ENCODE measurements around the gene MGST3.
"Not testable (repeated sequence)": the region's sequence is repeated elsewhere in the genome, so short reads cannot be mapped to it uniquely, and the experiment has no call there.

MGST3 gene

GRCh38 chr1:165630629-165631341 lies at the start of gene MGST3:
Gene MGST3 (plus strand): TSS chr1:165631234. CDS start chr1:165649848, 18,614 bp downstream.
- peak; percentile 27 for DNase-seq

- DNase-seq, result no peak
Measured at GRCh38 chr1:165581926-165582325, 49.1 kb upstream of the MGST3 start.

GRCh38 chr1:165586398-165586797 lies 44.6 kb upstream of the MGST3 start:
- no peak for DNase-seq

GRCh38 chr1:165591391-165591790 lies 39.6 kb upstream of the MGST3 start:
- DNase-seq, result not testable (repeated sequence)

- no peak for DNase-seq
Measured at GRCh38 chr1:165592945-165593823, 37.9 kb upstream of the MGST3 start.

GRCh38 chr1:165595246-165595938 lies 35.6 kb upstream of the MGST3 start:
- DNase-seq, result no peak

- peak; percentile 50 for DNase-seq
Measured at GRCh38 chr1:165597883-165598675, 33.0 kb upstream of the MGST3 start.

- DNase-seq, result no peak
Measured at GRCh38 chr1:165598676-165599059, 32.4 kb upstream of the MGST3 start.

- DNase-seq, result no peak
Measured at GRCh38 chr1:165600793-165601192, 30.2 kb upstream of the MGST3 start.

- DNase-seq, result no peak
Measured at GRCh38 chr1:165603810-165604209, 27.2 kb upstream of the MGST3 start.

GRCh38 chr1:165605246-165605645 lies 25.8 kb upstream of the MGST3 start:
- DNase-seq, result no peak

GRCh38 chr1:165606676-165607075 lies 24.4 kb upstream of the MGST3 start:
- DNase-seq, result not testable (repeated sequence)

- DNase-seq, result no peak
Measured at GRCh38 chr1:165610866-165611265, 20.2 kb upstream of the MGST3 start.

- no peak for DNase-seq
Measured at GRCh38 chr1:165612062-165612461, 19.0 kb upstream of the MGST3 start.

GRCh38 chr1:165616054-165616612 lies 14.9 kb upstream of the MGST3 start:
- no peak for DNase-seq

- DNase-seq, result no peak
Measured at GRCh38 chr1:165616987-165617546, 14.0 kb upstream of the MGST3 start.

- DNase-seq, result no peak
Measured at GRCh38 chr1:165619647-165620151, 11.3 kb upstream of the MGST3 start.

GRCh38 chr1:165623624-165624023 lies 7.4 kb upstream of the MGST3 start:
- DNase-seq, result no peak

- DNase-seq, result no peak
Measured at GRCh38 chr1:165624441-165624840, 6.6 kb upstream of the MGST3 start.

- DNase-seq, result no peak
Measured at GRCh38 chr1:165628147-165628822, 2.7 kb upstream of the MGST3 start.

- no peak for DNase-seq
Measured at GRCh38 chr1:165629151-165629550, 1.9 kb upstream of the MGST3 start.

Data from cortex of kidney (tissue), 1 donor.